HL-60 (cell line): Measurements from ENCODE around the gene GRIA1.

ENCODE experiments used
- CTCF ChIP-seq: IDR thresholded peaks from one replicate; pipeline ENCODE4 v1.5.1; 2011; ENCODE audit warnings: low read length, control low read depth, inconsistent platforms; ENCODE audit not compliant: insufficient read depth
- GABPA ChIP-seq: IDR thresholded peaks from 2 replicates; pipeline ENCODE4 v1.6.1; 2012; ENCODE audit warnings: low read depth
- POLR2AphosphoS5 ChIP-seq: IDR thresholded peaks from 2 replicates; pipeline ENCODE4 v1.6.1; 2012; ENCODE audit warnings: low read depth
- REST ChIP-seq: IDR thresholded peaks from 2 replicates; pipeline ENCODE4 v1.6.1; 2012; ENCODE audit warnings: low read depth; ENCODE audit not compliant: insufficient replicate concordance

- TF ChIP-seq CTCF (no peak), POLR2AphosphoS5 (no peak), REST (no peak), GABPA (no peak)
These were observed 339.1 kb downstream of the GRIA1 start for GRCh38 chr5:153829510-153830065.
